Nephron (organoid): ENCODE measurements around the gene LRRK2.

ENCODE experiments used
- H3K27ac Mint-ChIP-seq, 3 experiments: 2 replicates each; pipeline ENCODE4 v1.8.0; 2020; ENCODE audit warnings: mixed read lengths in 3 of 3, mild to moderate bottlenecking in 2 of 3, moderate library complexity in 1 of 3
- H3K27me3 Mint-ChIP-seq: 2 replicates; pipeline ENCODE4 v1.8.0; 2021; ENCODE audit warnings: low read depth, mild to moderate bottlenecking, moderate library complexity, mixed read lengths
- H3K36me3 Mint-ChIP-seq: 2 replicates; pipeline ENCODE4 v1.8.0; 2020; ENCODE audit warnings: low read depth, mixed read lengths
- H3K4me1 Mint-ChIP-seq: 2 replicates; pipeline ENCODE4 v1.8.0; 2020; ENCODE audit warnings: mixed read lengths
- H3K4me3 Mint-ChIP-seq, 3 experiments: 2 replicates each; pipeline ENCODE4 v1.8.0; 2020; ENCODE audit warnings: mild to moderate bottlenecking in 3 of 3, mixed read lengths in 3 of 3, moderate library complexity in 2 of 3
- H3K9me3 Mint-ChIP-seq: 2 replicates; pipeline ENCODE4 v1.8.0; 2020; ENCODE audit warnings: mixed read lengths
- CTCF ChIP-seq, 3 experiments: fragments of 200-600 bp; sonication (generic); IDR thresholded peaks; one replicate each; pipeline ENCODE4 v1.5.0; 2021; ENCODE audit warnings: antibody characterized with exemption in 3 of 3; ENCODE audit not compliant: unreplicated experiment in 3 of 3

LRRK2 gene

GRCh38 chr12:40184493-40185302 is 40.1 kb upstream of the LRRK2 start:
- Mint-ChIP-seq H3K27ac (no peak overlapping the region), H3K4me1 (no peaks in the 10 kb centered on the region), H3K9me3 (peaks cover 13% of the 10 kb centered on the region), H3K27me3 (no peaks in the 10 kb centered on the region), H3K36me3 (no peaks in the 10 kb centered on the region), H3K4me3 (no peak overlapping the region)
- TF ChIP-seq CTCF (IDR thresholded peaks at IDR 0.05; ENCODE audit: unreplicated experiment in 3 of 3) = no peak

GRCh38 chr12:40185303-40185693 is 39.5 kb upstream of the LRRK2 start:
- no peak for TF ChIP-seq CTCF (IDR thresholded peaks at IDR 0.05; ENCODE audit: unreplicated experiment in 3 of 3)
- Mint-ChIP-seq H3K27me3 (no peaks in the 10 kb centered on the region), H3K4me1 (no peaks in the 10 kb centered on the region), H3K9me3 (peaks cover 13% of the 10 kb centered on the region), H3K27ac (no peak overlapping the region), H3K36me3 (no peaks in the 10 kb centered on the region), H3K4me3 (no peak overlapping the region)

GRCh38 chr12:40188558-40189320 is 36.1 kb upstream of the LRRK2 start:
- H3K9me3 Mint-ChIP-seq = peaks cover 11% of the 10 kb centered on the region
- no peaks in the 10 kb centered on the region for H3K36me3 Mint-ChIP-seq
- TF ChIP-seq CTCF (IDR thresholded peaks at IDR 0.05; ENCODE audit: unreplicated experiment in 3 of 3) = no peak
- H3K4me1 Mint-ChIP-seq = no peaks in the 10 kb centered on the region
- H3K27me3 Mint-ChIP-seq = no peaks in the 10 kb centered on the region
- H3K27ac Mint-ChIP-seq = no peak overlapping the region
- H3K4me3 Mint-ChIP-seq = no peak overlapping the region

- H3K36me3 Mint-ChIP-seq = no peaks in the 10 kb centered on the region
- no peak overlapping the region for H3K4me3 Mint-ChIP-seq
- peaks cover 5% of the 10 kb centered on the region for H3K9me3 Mint-ChIP-seq
- no peaks in the 10 kb centered on the region for H3K4me1 Mint-ChIP-seq
- no peak overlapping the region for H3K27ac Mint-ChIP-seq
- H3K27me3 Mint-ChIP-seq = no peaks in the 10 kb centered on the region
- TF ChIP-seq CTCF (IDR thresholded peaks at IDR 0.05; ENCODE audit: unreplicated experiment in 3 of 3) = no peak
Observed at GRCh38 chr12:40192704-40193255, 32.0 kb upstream of the LRRK2 start.

- no peaks in the 10 kb centered on the region for H3K27me3 Mint-ChIP-seq
- TF ChIP-seq CTCF (IDR thresholded peaks at IDR 0.05; ENCODE audit: unreplicated experiment in 3 of 3) = no peak
- H3K9me3 Mint-ChIP-seq = peaks cover 2% of the 10 kb centered on the region
- H3K4me3 Mint-ChIP-seq = no peak overlapping the region
- no peak overlapping the region for H3K27ac Mint-ChIP-seq
- no peaks in the 10 kb centered on the region for H3K4me1 Mint-ChIP-seq
- H3K36me3 Mint-ChIP-seq = no peaks in the 10 kb centered on the region
Observed at GRCh38 chr12:40194846-40195245, 30.0 kb upstream of the LRRK2 start.
